Middle frontal gyrus (tissue), 1 donor: ENCODE results near the gene VPS13C.

ENCODE experiments used
- DNase-seq: peaks from one replicate; pipeline ENCODE4 v3.0.0-alpha.2; 2015; ENCODE audit warnings: low spot score; ENCODE audit errors: extremely low spot score

VPS13C gene

GRCh38 chr15:61822511-61822910, 237.7 kb downstream of the VPS13C start:
- DNase-seq = no peak

- DNase-seq = no peak
These were observed 239.3 kb downstream of the VPS13C start for GRCh38 chr15:61820951-61821350.

GRCh38 chr15:61820212-61820611, 240.0 kb downstream of the VPS13C start:
- no peak for DNase-seq

GRCh38 chr15:61819386-61819785, 240.9 kb downstream of the VPS13C start:
- no peak for DNase-seq

- DNase-seq = no peak
These were observed 241.4 kb downstream of the VPS13C start for GRCh38 chr15:61818801-61819200.

- no peak for DNase-seq
These were observed 243.4 kb downstream of the VPS13C start for GRCh38 chr15:61816856-61817255.

GRCh38 chr15:61815356-61816083, 244.7 kb downstream of the VPS13C start:
- DNase-seq = no peak

- DNase-seq = no peak
These were observed 247.8 kb downstream of the VPS13C start for GRCh38 chr15:61812476-61812875.

GRCh38 chr15:61811952-61812351, 248.3 kb downstream of the VPS13C start:
- no peak for DNase-seq

- no peak for DNase-seq
These were observed 251.0 kb downstream of the VPS13C start for GRCh38 chr15:61809216-61809615.

GRCh38 chr15:61807281-61807929, 252.8 kb downstream of the VPS13C start:
- no peak for DNase-seq
